NCI-H82 treated with DMSO at 0.1 percent for 48 hours (cell line): Measurements from ENCODE around the gene WDR36.
A peak's percentile ranks its signal among the peaks of the same experiment; 100 is the strongest.

Experiments used
- DNase-seq: peaks from one replicate; lab custom pipeline; 2025; ENCODE audit not compliant: unreplicated experiment; lab: John Stamatoyannopoulos, UW

WDR36 gene

GRCh38 chr5:111092062-111092853 is at the start of gene WDR36:
Gene WDR36 (plus strand): TSS chr5:111092348. CDS start chr5:111092457, 109 bp downstream.
- DNase-seq = peak; percentile 71

- no peak for DNase-seq
These were observed 48.2 kb upstream of the WDR36 start for GRCh38 chr5:111043712-111044506.

GRCh38 chr5:111058064-111058463 is 34.1 kb upstream of the WDR36 start:
- no peak for DNase-seq

GRCh38 chr5:111060169-111060568 is 32.0 kb upstream of the WDR36 start:
- no peak for DNase-seq

- no peak for DNase-seq
These were observed 30.5 kb upstream of the WDR36 start for GRCh38 chr5:111061618-111062017.

- no peak for DNase-seq
These were observed 28.3 kb upstream of the WDR36 start for GRCh38 chr5:111063709-111064322.

- DNase-seq = no peak
These were observed 25.7 kb upstream of the WDR36 start for GRCh38 chr5:111066261-111066938.

GRCh38 chr5:111068213-111068612 is 23.9 kb upstream of the WDR36 start:
- DNase-seq = no peak

GRCh38 chr5:111069839-111070238 is 22.3 kb upstream of the WDR36 start:
- no peak for DNase-seq

GRCh38 chr5:111070272-111071134 is 21.6 kb upstream of the WDR36 start:
- DNase-seq = no peak

GRCh38 chr5:111071413-111071812 is 20.7 kb upstream of the WDR36 start, which contains the start of gene TSLP:
Gene TSLP (plus strand): TSS chr5:111071713. CDS start chr5:111071891, 178 bp downstream.
- no peak for DNase-seq

GRCh38 chr5:111072949-111073682 is 19.0 kb upstream of the WDR36 start:
- peak; percentile 41 for DNase-seq

- no peak for DNase-seq
These were observed 17.9 kb upstream of the WDR36 start for GRCh38 chr5:111074244-111074643.

- DNase-seq = no peak
These were observed 16.6 kb upstream of the WDR36 start for GRCh38 chr5:111075520-111075919.

- no peak for DNase-seq
These were observed 16.1 kb upstream of the WDR36 start for GRCh38 chr5:111076091-111076490.

GRCh38 chr5:111077678-111078077 is 14.5 kb upstream of the WDR36 start:
- no peak for DNase-seq

- no peak for DNase-seq
These were observed 12.3 kb upstream of the WDR36 start for GRCh38 chr5:111079846-111080245.

GRCh38 chr5:111083323-111083722 is 8.8 kb upstream of the WDR36 start:
- DNase-seq = no peak

GRCh38 chr5:111095982-111096381 is 3.8 kb downstream of the WDR36 start:
- no peak for DNase-seq
